CD4-positive, alpha-beta memory T cell (primary cell): ENCODE data around the gene ACAP2. TPM values are rescaled to one million over a fixed set of nuclear protein-coding genes. Genes with fewer than 3 reads are reported as not detected.
A peak's percentile ranks its signal among the peaks of the same experiment; 100 is the strongest.
"Not testable (repeated sequence)": the region's sequence is repeated elsewhere in the genome, so short reads cannot be mapped to it uniquely, and the experiment has no call there.

Source experiments
- CTCF ChIA-PET: fragments of 350-600 bp; sonication (Branson Sonifier 250); formaldehyde crosslinking; loops from one replicate; lab custom pipeline; 2021; ENCODE audit warnings: inconsistent platforms; ENCODE audit not compliant: partially characterized antibody; lab: Charles Lee
- POLR2A ChIA-PET: fragments of 350-600 bp; sonication (Branson Sonifier 250); formaldehyde crosslinking; loops from one replicate; lab custom pipeline; 2021; ENCODE audit not compliant: partially characterized antibody; lab: Charles Lee
- DNase-seq, 5 donors: peaks; one replicate each; pipeline versions ENCODE4 v3.0.0 to v3.0.0-alpha.2; 2020 to 2022; ENCODE audit warnings: mixed read lengths in 1 of 5
- H3K27ac ChIP-seq: one replicate; pipeline ENCODE4 v1.7.0; 2013; ENCODE audit warnings: low read depth, low read length
- H3K27me3 ChIP-seq: 2 replicates; pipeline ENCODE4 v1.7.0; 2013; ENCODE audit warnings: mild to moderate bottlenecking, low read length, moderate library complexity; ENCODE audit not compliant: insufficient read depth
- H3K36me3 ChIP-seq: 2 replicates; pipeline ENCODE4 v1.7.0; 2013; ENCODE audit warnings: mild to moderate bottlenecking, low read length, moderate library complexity; ENCODE audit not compliant: insufficient read depth
- H3K4me1 ChIP-seq: 2 replicates; pipeline ENCODE4 v1.7.0; 2013; ENCODE audit warnings: mild to moderate bottlenecking, low read length, moderate library complexity; ENCODE audit not compliant: insufficient read depth
- H3K4me3 ChIP-seq, 2 donors: one replicate each; pipeline ENCODE4 v1.7.0; 2013; ENCODE audit warnings: low read length in 2 of 2, mild to moderate bottlenecking in 1 of 2
- H3K9me3 ChIP-seq, 2 donors: one replicate each; pipeline ENCODE4 v1.7.0; 2013; ENCODE audit warnings: low read length in 2 of 2, control low read depth in 1 of 2; ENCODE audit not compliant: control insufficient read depth in 1 of 2
- H3K27ac Mint-ChIP-seq, 7 donors: one replicate each; pipeline ENCODE4 v1.8.0; 2020 to 2021; ENCODE audit warnings: mixed read lengths in 7 of 7, mild to moderate bottlenecking in 6 of 7, inconsistent platforms in 3 of 7, moderate library complexity in 3 of 7
- H3K27me3 Mint-ChIP-seq, 2 donors: one replicate each; pipeline ENCODE4 v1.8.0; 2020 to 2021; ENCODE audit warnings: mixed read lengths in 2 of 2
- H3K36me3 Mint-ChIP-seq, 2 donors: one replicate each; pipeline ENCODE4 v1.8.0; 2020 to 2021; ENCODE audit warnings: mixed read lengths in 2 of 2, inconsistent platforms in 1 of 2, mild to moderate bottlenecking in 1 of 2
- H3K4me1 Mint-ChIP-seq, 4 donors: one replicate each; pipeline ENCODE4 v1.8.0; 2020 to 2021; ENCODE audit warnings: mixed read lengths in 4 of 4, mild to moderate bottlenecking in 1 of 4
- H3K4me3 Mint-ChIP-seq, 8 donors: one replicate each; pipeline ENCODE4 v1.8.0; 2020 to 2021; ENCODE audit warnings: mixed read lengths in 8 of 8, mild to moderate bottlenecking in 7 of 8, moderate library complexity in 6 of 8, inconsistent platforms in 3 of 8
- H3K9me3 Mint-ChIP-seq, 8 donors: one replicate each; pipeline ENCODE4 v1.8.0; 2020 to 2021; ENCODE audit warnings: mixed read lengths in 8 of 8, mild to moderate bottlenecking in 5 of 8, inconsistent platforms in 3 of 8, moderate library complexity in 1 of 8
- intact Hi-C: fragments of 100-400 bp; cut with micrococcal nuclease; formaldehyde crosslinking; loops from one replicate; pipeline ENCODE4 v1.15.1; 2023
- polyA plus RNA-seq, 2 donors: library from polyadenylated mRNA; unstranded; fragments of 300-500 nt; fragmentation: Illumina TruSeq; gene quantifications; one replicate each; pipeline ENCODE4 v1.2.3, GENCODE V29; 2021
- total RNA-seq, 2 experiments: library from RNA; stranded (reverse); gene quantifications; one replicate each; pipeline ENCODE4 v1.2.3, GENCODE V29; 2021

The ACAP2 gene
- total and polyA plus RNA-seq, 4 experiments from 2014 or later = 40.9 to 73.5 (median 63.1) TPM

- H3K36me3 Mint-ChIP-seq = peaks cover 7 to 11% of the 10 kb centered on the region in 2 donors
These were observed 212.6 kb downstream of the ACAP2 start for GRCh38 chr3:195230244-195230643.

GRCh38 chr3:195228886-195229285 is 213.9 kb downstream of the ACAP2 start:
- H3K36me3 ChIP-seq, DNase-seq, H3K27ac ChIP-seq, CTCF ChIA-PET, intact Hi-C loops, H3K4me3 ChIP-seq, H3K27me3 ChIP-seq, H3K9me3 ChIP-seq, H3K27ac Mint-ChIP-seq, H3K4me3 Mint-ChIP-seq, H3K27me3 Mint-ChIP-seq, H3K9me3 Mint-ChIP-seq, H3K4me1 ChIP-seq: not testable (repeated sequence)
- Mint-ChIP-seq H3K4me1 (peaks cover 3 to 15% (median 10%) of the 10 kb centered on the region in 4 donors), H3K36me3 (peaks cover 7 to 11% of the 10 kb centered on the region in 2 donors)
- POLR2A ChIA-PET = interaction anchor here (0.6 kb wide), 1 partner anchor 744 kb away, joined by 3 read pairs; no protein-coding TSS in a partner anchor

More at GRCh38 chr3:195230244-195230643, 212.6 kb downstream of the ACAP2 start:
- Histone ChIP-seq H3K27me3 (no peaks in the 10 kb centered on the region), H3K4me3 (no peak overlapping the region), H3K36me3 (no peaks in the 10 kb centered on the region), H3K9me3 (no peaks in the 10 kb centered on the region), H3K27ac (no peak overlapping the region), H3K4me1 (no peaks in the 10 kb centered on the region)
- Mint-ChIP-seq H3K27me3 (no peaks in the 10 kb centered on the region), H3K4me3 (no peak overlapping the region), H3K4me1 (peaks cover 3 to 15% (median 10%) of the 10 kb centered on the region in 4 donors), H3K9me3 (peaks cover 0 to 4% (median 0%) of the 10 kb centered on the region in 8 donors), H3K27ac (no peak overlapping the region)
- ChIA-PET CTCF (no interaction called here), POLR2A (no interaction called here)
- intact Hi-C loops = no loop called here
- DNase-seq = no peak

GRCh38 chr3:195227871-195228270 is 214.9 kb downstream of the ACAP2 start:
- Histone ChIP-seq H3K27ac (no peak overlapping the region), H3K36me3 (no peaks in the 10 kb centered on the region), H3K9me3 (no peaks in the 10 kb centered on the region), H3K27me3 (no peaks in the 10 kb centered on the region), H3K4me1 (no peaks in the 10 kb centered on the region), H3K4me3 (no peak overlapping the region)
- H3K36me3 Mint-ChIP-seq = peaks cover 7 to 11% of the 10 kb centered on the region in 2 donors
- DNase-seq = no peak
- peaks cover 0 to 2% (median 0%) of the 10 kb centered on the region in 8 donors for H3K9me3 Mint-ChIP-seq
- ChIA-PET CTCF (no interaction called here), POLR2A (no interaction called here)
- peaks cover 3 to 15% (median 10%) of the 10 kb centered on the region in 4 donors for H3K4me1 Mint-ChIP-seq
- intact Hi-C loops = no loop called here
- peak overlapping the region in 1 of 7 donors; percentile 27 for H3K27ac Mint-ChIP-seq
- no peak overlapping the region for H3K4me3 Mint-ChIP-seq
- no peaks in the 10 kb centered on the region for H3K27me3 Mint-ChIP-seq

DNA sequence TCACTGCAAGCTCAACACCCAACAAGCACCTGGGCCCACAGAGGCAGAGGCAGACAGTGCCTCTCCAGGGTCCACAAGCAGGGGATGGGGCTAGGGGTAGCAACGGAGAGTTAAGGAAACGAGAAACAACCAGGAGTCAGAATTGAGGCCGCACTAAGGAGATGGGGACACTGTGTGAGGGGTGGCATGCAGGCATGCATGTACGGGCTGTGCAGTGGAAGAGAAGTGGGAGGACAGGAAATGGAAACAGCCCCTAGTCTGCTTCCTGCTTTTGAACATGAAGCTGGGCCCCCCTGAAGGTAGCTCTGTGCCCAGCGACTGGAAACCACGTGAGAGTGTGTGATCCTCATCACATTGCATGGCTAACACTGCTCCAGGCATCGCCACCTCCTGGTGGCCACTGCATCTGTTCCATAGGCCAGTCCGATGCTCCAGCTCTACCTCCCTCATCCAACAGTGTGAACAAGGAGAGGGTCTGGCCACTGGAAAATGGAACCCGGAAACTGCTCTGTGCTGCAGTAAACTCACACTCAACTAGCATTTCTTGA is 215.8 kb downstream of the ACAP2 start:
- H3K9me3 Mint-ChIP-seq = peaks cover 0 to 2% (median 0%) of the 10 kb centered on the region in 8 donors

DNA sequence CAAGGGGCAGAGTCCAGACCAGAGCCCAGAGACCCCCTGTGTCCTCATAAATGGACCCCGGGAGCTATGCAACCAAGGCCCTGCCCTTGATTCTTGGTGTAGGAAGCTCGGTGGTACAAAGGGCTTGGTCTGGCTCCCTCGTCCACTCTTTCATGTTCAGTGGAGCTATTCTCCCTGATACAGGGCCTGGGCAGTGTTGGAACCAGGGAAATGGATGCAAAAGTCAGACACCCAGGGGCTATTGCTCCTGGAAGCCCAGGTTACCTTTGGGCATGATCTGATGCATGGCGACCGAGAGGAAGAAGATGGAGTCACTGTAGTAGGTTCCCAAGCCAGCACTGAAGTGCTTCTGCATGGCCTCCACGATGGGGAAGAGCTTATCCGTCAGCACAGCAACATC is 216.4 kb downstream of the ACAP2 start:
- Histone ChIP-seq H3K36me3 (no peaks in the 10 kb centered on the region), H3K27ac (no peak overlapping the region), H3K4me3 (no peak overlapping the region), H3K27me3 (no peaks in the 10 kb centered on the region), H3K9me3 (no peaks in the 10 kb centered on the region), H3K4me1 (no peaks in the 10 kb centered on the region)
- CTCF ChIA-PET = interaction anchor here (1.0 to 1.2 kb wide), 2 partner anchors 12 to 544 kb away, joined by 3 to 6 read pairs; no protein-coding TSS in a partner anchor
- intact Hi-C loops = no loop called here
- Mint-ChIP-seq H3K4me1 (peaks cover 3 to 15% (median 10%) of the 10 kb centered on the region in 4 donors), H3K9me3 (peaks cover 0 to 2% (median 0%) of the 10 kb centered on the region in 8 donors), H3K27me3 (no peaks in the 10 kb centered on the region), H3K36me3 (peaks cover 8 to 11% of the 10 kb centered on the region in 2 donors), H3K4me3 (no peak overlapping the region), H3K27ac (peak overlapping the region in 3 of 7 donors; percentile 17 to 85 (median 51))
- POLR2A ChIA-PET = interaction anchor here (1.0 kb wide), 1 partner anchor 92 kb away, joined by 5 read pairs; no protein-coding TSS in a partner anchor
- DNase-seq = no peak

More for the DNA sequence above, 215.8 kb downstream of the ACAP2 start:
- H3K27ac ChIP-seq = no peak overlapping the region
- Mint-ChIP-seq H3K27ac (peak overlapping the region in 2 of 7 donors; percentile 51 to 85), H3K4me3 (no peak overlapping the region), H3K36me3 (peaks cover 7 to 11% of the 10 kb centered on the region in 2 donors), H3K4me1 (peaks cover 3 to 15% (median 10%) of the 10 kb centered on the region in 4 donors), H3K27me3 (no peaks in the 10 kb centered on the region)
- no peak for DNase-seq
- no peak overlapping the region for H3K4me3 ChIP-seq
- no peaks in the 10 kb centered on the region for H3K36me3 ChIP-seq
- no peaks in the 10 kb centered on the region for H3K9me3 ChIP-seq
- no peaks in the 10 kb centered on the region for H3K4me1 ChIP-seq
- ChIA-PET CTCF (interaction anchor here (1.0 to 1.2 kb wide), 2 partner anchors 12 to 544 kb away, joined by 3 to 6 read pairs; no protein-coding TSS in a partner anchor), POLR2A (interaction anchor here (1.0 kb wide), 1 partner anchor 93 kb away, joined by 5 read pairs; no protein-coding TSS in a partner anchor)
- intact Hi-C loops = no loop called here
- no peaks in the 10 kb centered on the region for H3K27me3 ChIP-seq

- Histone ChIP-seq H3K9me3 (no peaks in the 10 kb centered on the region), H3K36me3 (no peaks in the 10 kb centered on the region), H3K4me1 (no peaks in the 10 kb centered on the region), H3K4me3 (no peak overlapping the region), H3K27ac (no peak overlapping the region), H3K27me3 (no peaks in the 10 kb centered on the region)
- CTCF ChIA-PET = no interaction called here
- Mint-ChIP-seq H3K27me3 (no peaks in the 10 kb centered on the region), H3K4me1 (peaks cover 3 to 15% (median 10%) of the 10 kb centered on the region in 4 donors), H3K27ac (peak overlapping the region in 2 of 7 donors; percentile 15 to 36), H3K4me3 (no peak overlapping the region), H3K36me3 (peaks cover 12 to 21% of the 10 kb centered on the region in 2 donors), H3K9me3 (peaks cover 0 to 3% (median 0%) of the 10 kb centered on the region in 8 donors)
- DNase-seq = no peak
- POLR2A ChIA-PET = no interaction called here
- intact Hi-C loops = no loop called here
These were observed 217.7 kb downstream of the ACAP2 start for GRCh38 chr3:195224980-195225580.
